GM18505 (cell line): ENCODE results near the gene HIP1R.

ENCODE experiments used
- ATAC-seq: cut with Tn5 transposase; IDR thresholded peaks from one replicate; pipeline ENCODE4 v1.9.1; 2021; ENCODE audit not compliant: unreplicated experiment
- POLR2A ChIP-seq: IDR thresholded peaks from 4 replicates; pipeline ENCODE4 v1.6.1; 2011; ENCODE audit warnings: borderline replicate concordance; ENCODE audit not compliant: insufficient read depth, insufficient read length; ENCODE audit errors: extremely low read depth

The HIP1R gene

DNA sequence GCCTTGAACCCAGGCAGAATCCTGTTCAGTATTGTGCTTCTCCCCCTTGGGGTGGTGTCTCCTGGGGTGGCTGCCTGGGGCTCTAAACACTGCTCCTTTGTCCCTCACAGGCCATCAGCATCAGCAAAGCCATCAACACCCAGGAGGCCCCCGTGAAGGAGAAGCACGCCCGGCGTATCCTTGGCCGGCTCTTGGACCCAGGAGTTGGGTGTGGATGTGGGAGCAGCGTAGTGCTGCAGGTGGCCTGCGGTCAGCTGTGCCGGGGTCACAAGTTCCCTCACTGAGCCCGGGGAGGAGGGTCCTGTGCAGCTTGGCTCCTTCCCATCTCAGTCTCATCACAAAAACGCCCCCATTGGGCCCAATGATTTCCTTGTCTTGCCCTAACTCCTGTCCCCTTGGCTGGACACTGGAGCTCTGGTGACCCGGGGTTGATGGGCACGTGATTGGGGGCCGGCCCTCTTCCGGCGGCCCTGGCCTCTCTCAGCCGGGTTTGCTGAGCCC, 12.7 kb downstream of the HIP1R start:
- TF ChIP-seq POLR2A = no peak
- ATAC-seq = no peak

DNA sequence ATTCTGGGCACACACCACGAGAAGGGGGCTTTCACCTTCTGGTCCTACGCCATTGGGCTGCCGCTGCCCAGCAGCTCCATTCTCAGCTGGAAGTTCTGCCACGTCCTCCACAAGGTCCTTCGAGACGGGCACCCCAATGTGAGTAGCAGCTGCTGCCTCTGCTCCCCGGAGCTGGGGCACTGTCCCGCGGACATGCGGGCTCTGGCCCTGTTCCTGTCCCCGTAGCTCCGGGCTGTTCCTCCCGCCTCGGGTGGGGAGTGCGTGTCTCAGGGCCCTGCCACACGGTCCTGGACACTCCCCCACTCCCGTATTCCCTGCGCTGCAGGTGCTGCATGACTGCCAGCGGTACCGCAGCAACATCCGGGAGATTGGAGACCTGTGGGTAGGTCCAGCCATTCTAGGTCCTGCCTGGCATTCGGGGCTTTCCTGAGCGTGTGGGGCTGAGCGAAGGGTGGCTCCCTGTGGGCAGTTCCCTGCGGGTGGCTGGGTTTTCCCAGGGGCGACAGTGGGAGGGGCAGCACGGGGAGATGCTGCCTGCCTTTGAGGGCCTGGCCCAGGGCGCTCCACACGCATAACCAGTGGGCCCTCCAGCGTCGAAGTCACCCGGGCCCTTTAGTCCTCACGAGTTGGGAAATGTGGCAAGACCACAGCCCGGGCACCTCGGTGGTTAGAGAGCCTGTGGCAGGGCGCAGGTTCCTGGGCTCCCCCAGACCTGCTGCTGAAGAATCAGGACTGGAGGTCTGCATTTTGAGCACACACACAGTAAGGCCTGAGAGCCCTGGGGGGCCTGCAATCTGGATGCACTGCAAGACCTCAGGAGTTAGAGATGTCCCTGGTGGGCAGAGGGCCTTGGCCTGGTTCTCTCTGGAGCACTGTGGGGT, 13.5 kb downstream of the HIP1R start:
- no peak for ATAC-seq
- no peak for TF ChIP-seq POLR2A

DNA sequence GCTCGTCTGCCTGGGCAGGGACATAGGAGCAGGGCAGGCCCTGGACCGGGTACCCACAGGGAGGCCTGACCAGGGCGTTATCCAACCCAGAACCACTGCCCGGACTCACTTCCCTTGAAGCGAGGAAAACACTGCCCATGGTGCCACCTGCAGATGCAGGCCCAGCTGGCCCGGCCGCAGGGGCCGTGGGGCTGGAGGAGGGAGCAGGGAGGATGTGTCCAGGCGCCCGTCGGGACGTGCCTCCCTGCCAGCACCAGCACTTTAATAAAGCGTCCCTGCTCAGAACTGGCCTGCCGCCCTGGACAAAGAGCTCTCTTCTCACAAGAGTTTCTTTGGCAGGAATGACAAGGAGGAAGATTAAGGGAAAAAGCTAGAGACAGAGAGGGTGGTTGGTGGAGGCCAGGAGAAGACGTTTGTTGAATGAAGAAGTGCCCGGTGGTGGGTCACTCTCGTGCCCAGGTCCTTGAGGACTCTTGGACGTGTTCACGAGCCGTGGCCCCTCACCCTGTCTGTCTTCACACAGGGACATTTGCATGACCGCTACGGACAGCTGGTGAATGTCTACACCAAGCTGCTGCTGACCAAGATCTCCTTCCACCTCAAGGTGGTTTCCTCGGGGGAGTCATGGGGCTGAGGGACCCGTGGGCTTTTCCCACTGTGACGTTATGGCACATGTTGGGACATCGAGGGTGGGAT, 14.2 kb downstream of the HIP1R start:
- ATAC-seq = no peak
- no peak for TF ChIP-seq POLR2A

DNA sequence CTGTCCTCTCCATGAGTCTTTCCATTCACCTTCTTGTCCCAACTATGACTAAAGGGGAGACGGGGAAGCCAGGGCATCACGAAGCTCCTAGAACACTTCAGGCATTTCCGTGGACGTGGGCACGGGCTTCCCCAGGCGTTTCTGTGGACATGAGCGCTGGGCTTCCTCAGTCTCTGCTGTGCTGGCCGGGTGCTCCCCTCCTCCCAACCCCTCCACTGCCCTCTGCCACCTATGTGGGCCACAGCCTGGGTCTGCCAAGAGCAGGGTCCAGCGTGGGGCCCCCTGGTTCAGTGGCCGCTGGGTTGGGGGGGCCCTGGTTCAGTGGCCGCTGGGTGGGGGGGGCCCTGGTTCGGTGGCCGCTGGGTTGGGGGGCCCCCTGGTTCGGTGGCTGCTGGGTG, 14.8 kb downstream of the HIP1R start:
- ATAC-seq = no peak
- no peak for TF ChIP-seq POLR2A

DNA sequence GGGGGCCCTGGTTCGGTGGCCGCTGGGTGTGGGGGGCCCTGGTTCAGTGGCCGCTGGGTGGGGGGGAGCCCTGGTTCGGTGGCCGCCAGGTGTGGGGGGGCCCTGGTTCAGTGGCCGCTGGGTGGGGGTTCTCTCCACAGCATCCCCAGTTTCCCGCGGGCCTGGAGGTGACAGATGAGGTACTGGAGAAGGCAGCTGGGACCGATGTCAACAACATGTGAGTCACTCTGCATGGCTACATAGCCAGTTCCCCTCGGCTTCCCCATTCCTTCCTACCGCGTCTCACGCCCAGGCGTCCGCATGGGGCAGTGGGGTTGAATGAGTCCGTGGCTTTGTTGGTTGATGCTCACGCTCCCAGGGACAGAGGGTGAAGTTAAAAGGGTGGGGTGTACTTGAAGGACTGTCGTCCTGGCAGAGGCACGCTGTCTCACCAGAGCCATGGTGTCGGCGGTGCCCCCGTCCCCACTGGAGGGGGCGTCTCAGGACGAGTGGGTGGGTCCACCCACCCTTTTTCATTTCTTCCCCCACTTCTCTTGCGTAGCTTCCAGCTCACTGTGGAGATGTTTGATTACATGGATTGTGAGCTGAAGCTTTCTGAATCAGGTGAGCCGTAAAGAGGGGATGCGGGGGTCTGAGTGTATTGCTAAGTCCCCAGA, 15.6 kb downstream of the HIP1R start:
- ATAC-seq = no peak
- TF ChIP-seq POLR2A = no peak

DNA sequence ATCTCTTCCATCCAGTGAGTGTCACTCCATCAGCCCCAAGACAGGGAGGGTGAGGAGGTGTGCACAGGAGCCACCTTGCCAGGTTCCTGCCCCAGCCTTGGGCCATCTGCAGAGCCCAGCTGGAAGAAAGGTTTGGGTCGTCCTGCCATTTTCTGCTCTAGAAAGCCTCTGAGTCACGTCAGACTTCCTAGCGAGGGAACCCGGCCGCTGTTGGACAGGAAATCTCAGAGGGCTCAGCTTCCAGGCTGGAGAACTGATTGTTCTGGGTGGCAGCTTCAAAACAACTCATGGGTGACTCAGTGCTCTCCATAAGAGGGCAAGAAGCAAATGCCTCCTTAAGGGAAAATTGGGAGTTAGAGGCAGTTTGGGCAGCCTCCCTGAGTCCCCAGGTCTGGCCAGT, 16.6 kb downstream of the HIP1R start:
- ATAC-seq = no peak

DNA sequence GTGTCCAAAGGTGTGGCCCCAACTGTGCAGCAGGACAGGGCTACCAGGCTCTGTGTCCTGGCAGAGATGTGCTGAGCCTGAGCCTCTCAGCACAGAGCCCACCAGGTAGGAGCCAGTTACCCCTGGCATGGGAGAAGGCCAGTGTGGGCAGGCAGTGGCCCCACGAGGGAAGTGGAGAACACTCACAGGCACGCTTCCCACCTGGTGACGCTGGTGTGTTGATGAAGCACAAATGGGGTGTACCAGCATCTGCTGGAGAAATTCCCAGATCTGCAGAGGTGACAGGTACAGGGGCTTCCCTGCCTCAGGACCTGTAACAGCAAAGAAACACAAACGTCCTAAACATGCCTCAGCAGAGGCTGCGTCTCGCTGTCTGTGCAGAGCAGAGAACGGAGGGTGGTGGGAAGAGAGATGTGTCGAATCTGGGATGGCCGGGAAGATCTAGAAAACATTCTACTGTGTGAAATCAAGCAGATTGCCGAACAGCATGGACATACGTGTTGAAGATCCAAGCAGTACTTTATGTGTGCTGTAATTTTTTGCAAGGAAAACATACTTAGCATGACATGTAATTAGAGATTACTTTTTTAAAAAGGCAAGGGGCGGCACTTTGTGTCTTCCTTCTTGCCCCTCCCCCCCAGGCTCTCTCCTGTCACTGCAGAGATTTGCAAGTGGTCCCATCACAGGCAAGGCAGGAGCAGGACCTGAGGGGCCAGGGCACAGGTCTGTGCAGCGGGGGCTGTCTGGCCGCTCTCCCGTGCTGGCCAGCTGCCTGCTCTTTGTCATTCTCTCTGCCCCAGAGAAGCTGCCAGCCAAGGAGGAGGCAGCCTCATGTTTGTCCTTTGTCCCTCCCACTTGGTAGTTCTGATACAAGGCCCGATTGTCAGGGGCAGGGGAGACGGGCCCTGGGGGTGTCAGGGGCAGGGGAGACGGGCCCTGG, 17.3 kb downstream of the HIP1R start:
- no peak for ATAC-seq
- no peak for TF ChIP-seq POLR2A

More for the DNA sequence above, 16.6 kb downstream of the HIP1R start:
- no peak for TF ChIP-seq POLR2A

DNA sequence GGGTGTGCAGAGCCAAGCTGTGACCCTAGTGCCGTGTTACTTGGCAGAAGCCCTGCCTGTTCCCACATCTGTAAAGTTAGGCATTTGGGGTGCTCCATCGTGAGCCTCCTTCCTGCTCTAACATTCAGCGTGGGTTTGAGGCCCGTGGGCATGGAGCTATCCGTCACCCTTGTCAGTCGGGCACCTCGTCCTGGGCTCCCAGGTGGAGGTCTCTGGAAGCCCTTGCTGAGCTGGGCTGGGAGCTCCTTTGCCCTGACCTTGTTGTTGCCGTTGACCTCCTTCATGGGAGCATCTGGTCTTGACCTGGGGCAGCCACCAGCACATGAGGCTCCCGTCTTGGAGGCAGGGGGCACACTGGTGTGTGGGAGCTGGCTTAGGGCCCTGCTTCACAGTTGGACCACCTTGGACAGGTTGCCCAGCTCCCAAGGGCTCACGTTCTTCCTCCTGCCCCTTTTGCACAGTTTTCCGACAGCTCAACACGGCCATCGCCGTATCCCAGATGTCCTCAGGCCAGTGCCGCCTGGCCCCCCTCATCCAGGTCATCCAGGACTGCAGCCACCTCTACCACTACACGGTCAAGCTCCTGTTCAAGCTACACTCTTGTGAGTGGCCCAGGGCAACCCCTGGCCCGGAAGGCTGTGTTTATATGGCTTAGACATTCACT, 18.5 kb downstream of the HIP1R start:
- no peak for TF ChIP-seq POLR2A

DNA sequence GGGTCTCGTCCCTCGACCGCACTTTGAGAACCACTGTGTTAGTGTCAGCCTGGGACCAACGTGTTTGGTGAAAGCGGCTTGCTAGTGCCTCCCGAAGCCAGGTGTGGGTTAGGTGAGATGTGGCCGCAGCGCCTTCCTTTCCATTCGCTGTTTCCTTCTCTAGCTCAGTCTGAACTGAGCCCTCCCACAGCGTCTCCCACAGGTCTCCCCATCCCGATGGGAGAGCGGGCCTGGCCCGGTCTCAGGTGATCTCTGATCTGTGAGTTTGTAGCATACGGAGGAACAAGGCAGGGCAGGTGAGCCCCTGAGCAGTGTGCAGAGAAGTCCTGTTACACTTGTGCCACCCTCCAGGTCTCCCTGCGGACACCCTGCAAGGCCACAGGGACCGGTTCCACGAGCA, 19.3 kb downstream of the HIP1R start:
- no peak for ATAC-seq
- TF ChIP-seq POLR2A = no peak

More for the DNA sequence above, 18.5 kb downstream of the HIP1R start:
- ATAC-seq = no peak

DNA sequence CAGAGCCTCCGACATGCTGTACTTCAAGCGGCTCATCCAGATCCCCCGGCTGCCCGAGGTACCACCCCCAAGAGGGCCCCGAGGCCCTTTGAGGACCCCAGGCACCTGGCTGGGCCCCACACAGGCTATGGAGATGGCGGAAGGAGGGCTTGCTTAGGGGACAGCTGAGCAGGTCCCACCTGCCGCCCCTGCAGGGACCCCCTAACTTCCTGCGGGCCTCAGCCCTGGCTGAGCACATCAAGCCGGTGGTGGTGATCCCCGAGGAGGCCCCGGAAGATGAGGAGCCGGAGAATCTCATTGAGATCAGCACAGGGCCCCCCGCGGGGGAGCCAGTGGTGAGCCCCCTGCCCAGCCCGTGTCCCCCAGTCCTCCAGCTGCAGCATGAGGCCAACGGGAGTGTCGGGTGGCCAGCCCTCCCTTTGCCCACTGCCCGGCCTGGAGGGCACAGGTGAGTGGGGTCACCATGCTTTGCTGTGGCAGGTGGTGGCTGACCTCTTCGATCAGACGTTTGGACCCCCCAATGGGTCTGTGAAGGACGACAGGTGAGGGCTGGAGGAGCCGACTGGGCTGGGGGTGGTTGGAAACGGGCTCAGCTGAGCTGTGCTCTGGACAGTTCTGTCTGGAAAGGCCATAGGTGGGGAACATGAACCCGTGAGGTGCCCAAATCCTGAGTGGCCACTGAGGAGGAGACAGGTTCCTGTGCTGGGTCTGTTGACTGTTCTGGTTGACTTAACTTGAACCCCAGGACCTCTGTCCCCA, 20.0 kb downstream of the HIP1R start:
- no peak for ATAC-seq
- no peak for TF ChIP-seq POLR2A
